Endothelial cell of umbilical vein (primary cell): ENCODE measurements around the gene ERBB4. TPM values are rescaled to one million over a fixed set of nuclear protein-coding genes. Genes with fewer than 3 reads are reported as not detected.

Experiments
- BruUV-seq: library from RNA; stranded (reverse); fragments of 400-500 nt; replicated peaks from 2 replicates; lab custom pipeline; 2021; lab: Mats Ljungman, UMichigan
- CTCF ChIA-PET: fragments of 300-600, 350-600 bp; sonication (Branson Sonifier 250); formaldehyde crosslinking; loops from one replicate; lab custom pipeline; 2021; ENCODE audit warnings: antibody characterized with exemption, inconsistent platforms; lab: Charles Lee
- POLR2A ChIA-PET: fragments of 300-600, 350-600 bp; sonication (Branson Sonifier 250); formaldehyde crosslinking; loops from one replicate; lab custom pipeline; 2021; ENCODE audit warnings: antibody characterized with exemption, inconsistent platforms; lab: Charles Lee
- DNase-seq: peaks from one replicate; pipeline ENCODE4 v3.0.0-alpha.2; 2011; ENCODE audit warnings: low read depth, low spot score
- FAIRE-seq: peaks from 2 replicates; lab custom pipeline; 2011; peaks lifted over from hg19 to GRCh38; lab: Jason Lieb, UNC
- H2AFZ ChIP-seq: 2 replicates; pipeline ENCODE4 v1.6.0; 2012; ENCODE audit warnings: low read depth, low read length, control low read depth, inconsistent platforms
- H3K27ac ChIP-seq: 2 replicates; pipeline ENCODE4 v1.5.1; 2011; ENCODE audit warnings: low read depth, mild to moderate bottlenecking, control low read depth, low read length, moderate library complexity; ENCODE audit not compliant: insufficient read depth
- H3K27me3 ChIP-seq, 2 experiments: 2 replicates each; pipeline versions ENCODE4 v1.6.0 to v1.6.1; 2011; ENCODE audit warnings: low read length in 2 of 2, mixed read lengths in 1 of 2; ENCODE audit not compliant: control insufficient read depth in 2 of 2, insufficient read depth in 2 of 2
- H3K36me3 ChIP-seq, 2 experiments: 2 replicates in 1 of 2; 3 replicates in 1 of 2; pipeline ENCODE4 v1.5.1; 2011; ENCODE audit warnings: low read length in 2 of 2, mild to moderate bottlenecking in 1 of 2, moderate library complexity in 1 of 2; ENCODE audit not compliant: control insufficient read depth in 2 of 2, insufficient read depth in 2 of 2; ENCODE audit errors: extremely low read depth in 1 of 2
- H3K4me1 ChIP-seq: 3 replicates; pipeline ENCODE4 v1.5.1; 2011; ENCODE audit warnings: mild to moderate bottlenecking, low read length; ENCODE audit not compliant: control insufficient read depth, insufficient read depth; ENCODE audit errors: extremely low read depth
- H3K4me2 ChIP-seq: 2 replicates; pipeline ENCODE4 v1.6.1; 2011; ENCODE audit warnings: low read length, control low read depth, mixed read lengths; ENCODE audit not compliant: insufficient read depth
- H3K4me3 ChIP-seq, 3 experiments: fragments of 200-600 bp in 1 of 3; sonication (generic), shearing (Covaris generic) in 1 of 3; replicated peaks in 1 of 3; 2 replicates each; pipeline ENCODE4 v1.5.1; 2011 to 2016; ENCODE audit warnings: control low read depth in 3 of 3, low read length in 3 of 3, mild to moderate bottlenecking in 2 of 3, inconsistent platforms in 1 of 3, low read depth in 1 of 3, moderate library complexity in 1 of 3; ENCODE audit not compliant: insufficient read depth in 1 of 3
- H3K79me2 ChIP-seq: 2 replicates; pipeline ENCODE4 v1.6.0; 2012; ENCODE audit warnings: low read length, inconsistent platforms; ENCODE audit not compliant: control insufficient read depth, insufficient read depth
- H3K9ac ChIP-seq: replicated peaks from 2 replicates; pipeline ENCODE3; 2011; ENCODE audit warnings: low read length, control low read depth; ENCODE audit not compliant: insufficient read depth; ENCODE audit errors: extremely low read depth
- H3K9me1 ChIP-seq: replicated peaks from 3 replicates; pipeline ENCODE4 v1.6.0; 2011; ENCODE audit warnings: mild to moderate bottlenecking, low read length; ENCODE audit not compliant: control insufficient read depth, insufficient read depth; ENCODE audit errors: extremely low read depth
- H3K9me3 ChIP-seq: replicated peaks from 2 replicates; pipeline ENCODE4 v1.5.1; 2012; ENCODE audit warnings: low read length, inconsistent platforms; ENCODE audit not compliant: control insufficient read depth, insufficient read depth
- H4K20me1 ChIP-seq: replicated peaks from 2 replicates; pipeline ENCODE3; 2011; ENCODE audit warnings: mild to moderate bottlenecking, low read length; ENCODE audit not compliant: control insufficient read depth, insufficient read depth; ENCODE audit errors: extremely low read depth
- EZH2 ChIP-seq: IDR thresholded peaks from 2 replicates; pipeline ENCODE4 v1.6.1; 2012; ENCODE audit warnings: borderline replicate concordance, low read depth, mild to moderate bottlenecking, moderate library complexity, low read length, inconsistent platforms; ENCODE audit not compliant: severe bottlenecking
- FOS ChIP-seq: IDR thresholded peaks from 2 replicates; pipeline ENCODE4 v1.6.1; 2011; ENCODE audit warnings: mild to moderate bottlenecking, low read length, moderate library complexity, borderline replicate concordance; ENCODE audit not compliant: insufficient read depth
- JUN ChIP-seq: IDR thresholded peaks from 2 replicates; pipeline ENCODE4 v1.6.1; 2011; ENCODE audit warnings: borderline replicate concordance, low read depth; ENCODE audit not compliant: insufficient read length, insufficient read depth
- MYC ChIP-seq: IDR thresholded peaks from one replicate; pipeline ENCODE4 v1.6.1; 2011; ENCODE audit warnings: mild to moderate bottlenecking, low read depth, low read length
- POLR2A ChIP-seq: IDR thresholded peaks from 2 replicates; pipeline ENCODE4 v1.6.1; 2012; ENCODE audit warnings: low read depth, mild to moderate bottlenecking, control low read depth, low read length
- POLR2AphosphoS5 ChIP-seq: IDR thresholded peaks from 2 replicates; pipeline ENCODE4 v1.6.1; 2012; ENCODE audit warnings: low read depth, mild to moderate bottlenecking, control low read depth, low read length, moderate library complexity; ENCODE audit not compliant: insufficient read depth
- dilution Hi-C: fragments of 300-500 bp; cut with MboI; formaldehyde crosslinking; loops from one replicate; pipeline ENCODE4 v1.15.0; 2019; ENCODE audit warnings: low sequenced_read_pairs; ENCODE audit not compliant: extremely low pct_ligation_motif_present
- intact Hi-C: fragments of 100-400 bp; cut with micrococcal nuclease; formaldehyde crosslinking; loops from one replicate; pipeline ENCODE4 v1.10.0; 2022
- polyA plus RNA-seq, 4 experiments: library from polyadenylated mRNA; depleted of rRNA in 3 of 4; stranded (reverse) in 3 of 4; unstranded in 1 of 4; fragments of >200 nt; gene quantifications; 2 replicates each; pipeline versions ENCODE4 v1.2.1 to v1.2.3, GENCODE V29; 2011 to 2012; ENCODE audit warnings: missing spikeins in 1 of 4
- total RNA-seq: library from RNA; stranded (reverse); gene quantifications from 2 replicates; pipeline ENCODE4 v1.2.3, GENCODE V29; 2021
- TF ChIP-seq, protein P1 (sequence below), 2 donors: IDR thresholded peaks; 1 replicate in 1 of 2; 2 replicates in 1 of 2; pipeline ENCODE4 v1.5.1; 2011; ENCODE audit warnings: low read length in 2 of 2, mild to moderate bottlenecking in 2 of 2, moderate library complexity in 2 of 2, control low read depth in 1 of 2, inconsistent platforms in 1 of 2, low read depth in 1 of 2; ENCODE audit not compliant: insufficient read depth in 1 of 2; ENCODE audit errors: extremely low read depth in 1 of 2
- TF ChIP-seq, protein P2 (sequence below): IDR thresholded peaks from 2 replicates; pipeline ENCODE4 v1.6.1; 2011; ENCODE audit not compliant: insufficient read depth, insufficient read length

ERBB4 gene
- total and polyA plus RNA-seq, 2 donors (not counting 3 experiments of a cell fraction or from before 2014, with no cell fraction given): 0.01 to 0.27 TPM

GRCh38 chr2:211990335-211990734, 548.3 kb downstream of the ERBB4 start:
- intact Hi-C loops: no loop called here
- Histone ChIP-seq H3K27me3 (no peaks in the 10 kb centered on the region), H3K79me2 (no peaks in the 10 kb centered on the region), H3K4me2 (no peak overlapping the region), H3K9ac (no peak overlapping the region), H3K9me3 (no peaks in the 10 kb centered on the region), H3K27ac (no peak overlapping the region), H3K36me3 (no peaks in the 10 kb centered on the region), H3K4me3 (no peak overlapping the region), H4K20me1 (no peaks in the 10 kb centered on the region), H3K9me1 (no peaks in the 10 kb centered on the region), H3K4me1 (no peaks in the 10 kb centered on the region), H2AFZ (no peak overlapping the region)
- FAIRE-seq: no peak
- dilution Hi-C loops: no loop called here
- TF ChIP-seq FOS (no peak), EZH2 (no peak), MYC (no peak), POLR2A (no peak), JUN (no peak), POLR2AphosphoS5 (no peak)
- TF ChIP-seq, protein P1, sequence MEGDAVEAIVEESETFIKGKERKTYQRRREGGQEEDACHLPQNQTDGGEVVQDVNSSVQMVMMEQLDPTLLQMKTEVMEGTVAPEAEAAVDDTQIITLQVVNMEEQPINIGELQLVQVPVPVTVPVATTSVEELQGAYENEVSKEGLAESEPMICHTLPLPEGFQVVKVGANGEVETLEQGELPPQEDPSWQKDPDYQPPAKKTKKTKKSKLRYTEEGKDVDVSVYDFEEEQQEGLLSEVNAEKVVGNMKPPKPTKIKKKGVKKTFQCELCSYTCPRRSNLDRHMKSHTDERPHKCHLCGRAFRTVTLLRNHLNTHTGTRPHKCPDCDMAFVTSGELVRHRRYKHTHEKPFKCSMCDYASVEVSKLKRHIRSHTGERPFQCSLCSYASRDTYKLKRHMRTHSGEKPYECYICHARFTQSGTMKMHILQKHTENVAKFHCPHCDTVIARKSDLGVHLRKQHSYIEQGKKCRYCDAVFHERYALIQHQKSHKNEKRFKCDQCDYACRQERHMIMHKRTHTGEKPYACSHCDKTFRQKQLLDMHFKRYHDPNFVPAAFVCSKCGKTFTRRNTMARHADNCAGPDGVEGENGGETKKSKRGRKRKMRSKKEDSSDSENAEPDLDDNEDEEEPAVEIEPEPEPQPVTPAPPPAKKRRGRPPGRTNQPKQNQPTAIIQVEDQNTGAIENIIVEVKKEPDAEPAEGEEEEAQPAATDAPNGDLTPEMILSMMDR (IDR thresholded peaks at IDR 0.05; ENCODE audit: extremely low read depth in 1 of 2, insufficient read depth in 1 of 2, low read depth in 1 of 2, low read length in 2 of 2): no peak
- TF ChIP-seq, protein P2, sequence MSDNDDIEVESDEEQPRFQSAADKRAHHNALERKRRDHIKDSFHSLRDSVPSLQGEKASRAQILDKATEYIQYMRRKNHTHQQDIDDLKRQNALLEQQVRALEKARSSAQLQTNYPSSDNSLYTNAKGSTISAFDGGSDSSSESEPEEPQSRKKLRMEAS: no peak
- POLR2A ChIA-PET: no interaction called here
- no peak for DNase-seq
- CTCF ChIA-PET: interaction anchor here (1.5 kb wide), 1 partner anchor 9 kb away, joined by 3 read pairs; no protein-coding TSS in a partner anchor
- no TSS peak for BruUV-seq
